Transverse colon (tissue), 4 donors: Measurements from ENCODE around the gene ATP6V1F. TPM values are rescaled to one million over a fixed set of nuclear protein-coding genes. Genes with fewer than 3 reads are reported as not detected.

Experiments used
- DNase-seq: peaks from one replicate; pipeline ENCODE4 v3.0.0-alpha.2; 2019
- H3K27ac ChIP-seq, 4 donors: fragments of 200-600 bp; sonication (generic); 2 replicates each; pipeline ENCODE4 v1.5.1; 2016 to 2018; ENCODE audit warnings: inconsistent platforms in 4 of 4
- H3K27me3 ChIP-seq: fragments of 200-600 bp; sonication (generic); 2 replicates; pipeline ENCODE4 v1.5.1; 2017; ENCODE audit warnings: inconsistent platforms
- H3K36me3 ChIP-seq, 4 donors: fragments of 200-600 bp; sonication (generic); 2 replicates each; pipeline ENCODE4 v1.5.1; 2017 to 2019; ENCODE audit warnings: inconsistent platforms in 4 of 4
- H3K4me1 ChIP-seq, 4 donors: fragments of 200-600 bp; sonication (generic); 2 replicates each; pipeline ENCODE4 v1.5.1; 2017 to 2020; ENCODE audit warnings: inconsistent platforms in 4 of 4
- H3K4me3 ChIP-seq, 4 donors: fragments of 200-600 bp; sonication (generic); 1 replicate in 1 of 4; 2 replicates in 3 of 4; pipeline versions ENCODE4 v1.5.1 to v1.6.1; 2017 to 2019; ENCODE audit warnings: inconsistent platforms in 4 of 4
- H3K9me3 ChIP-seq, 2 donors: fragments of 200-600 bp; sonication (generic); 2 replicates each; pipeline ENCODE4 v1.5.1; 2017 to 2019; ENCODE audit warnings: inconsistent platforms in 2 of 2
- CTCF ChIP-seq, 5 experiments: fragments of 200-600 bp in 3 of 5; fragments of 450-650 bp in 2 of 5; sonication (generic) in 3 of 5; IDR thresholded peaks; 1 replicate in 2 of 5; 2 replicates in 3 of 5; pipeline ENCODE4 v1.5.1; 2016 to 2017; ENCODE audit warnings: antibody characterized with exemption in 5 of 5, inconsistent platforms in 3 of 5, mild to moderate bottlenecking in 2 of 5, moderate library complexity in 1 of 5
- EP300 ChIP-seq: sonication (generic); formaldehyde crosslinking; IDR thresholded peaks from one replicate; pipeline ENCODE4 v1.6.1; 2017; ENCODE audit warnings: antibody characterized with exemption, low read depth
- POLR2A ChIP-seq: fragments of 450-650 bp; IDR thresholded peaks from one replicate; pipeline ENCODE4 v1.6.1; 2016; ENCODE audit warnings: antibody characterized with exemption, mild to moderate bottlenecking, moderate library complexity
- POLR2AphosphoS5 ChIP-seq, 3 donors: sonication (generic); formaldehyde crosslinking; IDR thresholded peaks; one replicate each; pipeline ENCODE4 v1.6.1; 2016; ENCODE audit warnings: antibody characterized with exemption in 3 of 3
- WGBS, 2 donors: methylation state at CpG; one replicate each; pipeline ENCODE4 v1.1.5; 2018; ENCODE audit warnings: low coverage in 1 of 2; 5-methylcytosine and 5-hydroxymethylcytosine counted together
- in situ Hi-C, 4 donors: fragments of 200-750 bp; cut with MboI; loops; one replicate each; pipeline versions ENCODE4 v1.15.0 to v1.15.1; 2017; ENCODE audit warnings: low sequenced_read_pairs in 3 of 4, low pct_ligation_motif_present in 1 of 4, low pct_unique_long_range_greater_than_20kb in 1 of 4
- intact Hi-C: fragments of 100-400 bp; cut with DNase I; formaldehyde crosslinking; loops from one replicate; pipeline ENCODE4 v1.15.1; 2023; ENCODE audit warnings: low total_unique reads
- total RNA-seq, 4 donors: library from RNA; depleted of rRNA; stranded (reverse); fragments of >200 nt; gene quantifications; one replicate each; pipeline ENCODE4 v1.1.0, GENCODE V29; 2016

The ATP6V1F gene
- total RNA-seq, 4 donors from 2014 or later: 25.5 to 128 (median 63.2) TPM

GRCh38 chr7:128867842-128868623 is 5.4 kb downstream of the ATP6V1F start:
- Histone ChIP-seq H3K4me3 (no peak overlapping the region), H3K4me1 (peaks cover 8 to 33% (median 28%) of the 10 kb centered on the region in 4 donors), H3K9me3 (no peaks in the 10 kb centered on the region), H3K36me3 (peaks cover 0 to 5% (median 0%) of the 10 kb centered on the region in 4 donors), H3K27ac (peak overlapping the region in 1 of 4 donors; percentile 82), H3K27me3 (no peaks in the 10 kb centered on the region)
- DNase-seq: peak; percentile 33
- in situ Hi-C loops (loop anchor here in 2 of 4 donors (25.0 kb wide), 2 partner anchors 94 to 256 kb away; no protein-coding TSS in a partner anchor), intact Hi-C loops (no loop called here)
- no peak for TF ChIP-seq CTCF (IDR thresholded peaks at IDR 0.05)
- no peak for TF ChIP-seq EP300
- no peak for TF ChIP-seq POLR2AphosphoS5 (IDR thresholded peaks at IDR 0.05)
- peak; percentile 8 for TF ChIP-seq POLR2A
- 20 to 70% methylated on average over 1 to 11 of the region's 11 CpGs for WGBS, 2 donors

GRCh38 chr7:128868624-128869137 is 6.0 kb downstream of the ATP6V1F start:
- in situ Hi-C loops: loop anchor here in 2 of 4 donors (25.0 kb wide), 2 partner anchors 94 to 256 kb away; no protein-coding TSS in a partner anchor

GRCh38 chr7:128869138-128869943 is 6.7 kb downstream of the ATP6V1F start:
- DNase-seq: peak; percentile 74
- Histone ChIP-seq H3K9me3 (no peaks in the 10 kb centered on the region), H3K4me1 (peaks cover 8 to 25% (median 19%) of the 10 kb centered on the region in 4 donors), H3K27ac (peak overlapping the region; percentile 49 to 82 (median 64)), H3K4me3 (peak overlapping the region; percentile 45 to 78 (median 64)), H3K27me3 (no peaks in the 10 kb centered on the region), H3K36me3 (peaks cover 0 to 5% (median 0%) of the 10 kb centered on the region in 4 donors)
- WGBS, 2 donors: 5% methylated on average over 41 of the region's 86 CpGs; no CpG with 5 or more reads in 1 of the 2 donors
- intact Hi-C loops (no loop called here), in situ Hi-C loops (loop anchor here in 2 of 4 donors (25.0 kb wide), 2 partner anchors 93 to 257 kb away; no protein-coding TSS in a partner anchor)
- no peak for TF ChIP-seq EP300
- peak in 2 of 5 experiments; percentile 4 to 38 for TF ChIP-seq CTCF (IDR thresholded peaks at IDR 0.05)
- peak in 1 of 3 donors; percentile 22 for TF ChIP-seq POLR2AphosphoS5 (IDR thresholded peaks at IDR 0.05)
- peak; percentile 39 for TF ChIP-seq POLR2A

More at GRCh38 chr7:128868624-128869137, 6.0 kb downstream of the ATP6V1F start:
- peaks cover 0 to 5% (median 0%) of the 10 kb centered on the region in 4 donors for H3K36me3 ChIP-seq
- DNase-seq: no peak
- no peaks in the 10 kb centered on the region for H3K9me3 ChIP-seq
- H3K27me3 ChIP-seq: no peaks in the 10 kb centered on the region
- peak overlapping the region; percentile 49 to 82 (median 64) for H3K27ac ChIP-seq
- WGBS, 2 donors: 36% methylated on average over 11 of the region's 13 CpGs; no CpG with 5 or more reads in 1 of the 2 donors
- TF ChIP-seq EP300 (no peak), CTCF (IDR thresholded peaks at IDR 0.05) (peak in 1 of 5 experiments; percentile 1)
- intact Hi-C loops: no loop called here
- peaks cover 8 to 28% (median 23%) of the 10 kb centered on the region in 4 donors for H3K4me1 ChIP-seq
- peak overlapping the region; percentile 45 to 78 (median 64) for H3K4me3 ChIP-seq
